ENCODE measurements around the gene LIPN.

Gene LIPN

GRCh38 chr10:88820748-88821401 lies 61.1 kb downstream of the LIPN start:
- DNase-seq (ENCODE audit: extremely low read depth, low read depth), result peak; percentile 68

GRCh38 chr10:88826388-88826787 lies 66.6 kb downstream of the LIPN start:
- DNase-seq (ENCODE audit: extremely low read depth, low read depth), result no peak
- TF ChIP-seq CTCF (IDR thresholded peaks at IDR 0.05; ENCODE audit: low read depth, low read length), result no peak

More at GRCh38 chr10:88820748-88821401, 61.1 kb downstream of the LIPN start:
- TF ChIP-seq CTCF (IDR thresholded peaks at IDR 0.05; ENCODE audit: low read depth, low read length), result no peak

GRCh38 chr10:88827671-88828070 lies 67.9 kb downstream of the LIPN start:
- TF ChIP-seq CTCF (IDR thresholded peaks at IDR 0.05; ENCODE audit: low read depth, low read length), result no peak
- no peak for DNase-seq (ENCODE audit: extremely low read depth, low read depth)

DNA sequence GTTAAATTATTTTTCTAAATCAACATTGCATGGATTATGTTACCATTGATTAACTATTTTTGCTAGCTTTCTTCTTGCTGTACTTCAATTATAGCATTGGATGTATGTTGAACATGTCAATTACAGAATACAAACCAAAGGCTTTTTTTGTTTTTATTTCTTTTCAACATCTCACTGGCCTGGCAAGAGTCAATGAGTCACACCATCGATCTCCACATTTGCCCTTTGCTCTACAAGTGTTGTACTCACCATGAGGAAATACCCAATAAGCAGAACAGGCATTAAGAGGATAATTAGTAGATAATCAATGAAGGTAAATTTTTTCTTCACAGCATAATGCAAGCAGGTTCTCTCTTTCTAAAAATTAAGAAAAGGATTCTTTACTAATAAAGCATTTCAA lies 68.5 kb downstream of the LIPN start:
- TF ChIP-seq CTCF (IDR thresholded peaks at IDR 0.05; ENCODE audit: low read depth, low read length), result no peak
- no peak for DNase-seq (ENCODE audit: extremely low read depth, low read depth)

All from AG09319 (cell line).